PFSK-1 (cell line): ENCODE measurements around the gene TMEM255B.

ENCODE experiments used
- FOXP2 ChIP-seq: optimal IDR thresholded peaks from 2 replicates; pipeline ENCODE3; 2011; ENCODE audit warnings: borderline replicate concordance, control low read depth, inconsistent platforms; ENCODE audit not compliant: insufficient read depth; ENCODE audit errors: extremely low read length, extremely low read depth
- POLR2AphosphoS5 ChIP-seq: IDR thresholded peaks from 2 replicates; pipeline ENCODE4 v1.6.1; 2012; ENCODE audit warnings: low read depth, mild to moderate bottlenecking, control low read depth, low read length, moderate library complexity
- SIN3A ChIP-seq: IDR thresholded peaks from 2 replicates; pipeline ENCODE4 v1.6.1; 2012; ENCODE audit warnings: mild to moderate bottlenecking, low read length, moderate library complexity, borderline replicate concordance; ENCODE audit not compliant: insufficient read depth
- TAF1 ChIP-seq: IDR thresholded peaks from 2 replicates; pipeline ENCODE4 v1.6.1; 2012; ENCODE audit warnings: low read length, control low read depth, borderline replicate concordance; ENCODE audit not compliant: insufficient read depth
- TF ChIP-seq, protein P1 (sequence below), 2 experiments: IDR thresholded peaks; 2 replicates each; pipeline versions ENCODE4 v1.6.1 to v1.8.0; 2011 to 2012; ENCODE audit warnings: low read depth in 2 of 2, low read length in 2 of 2, control low read depth in 1 of 2, inconsistent platforms in 1 of 2, mild to moderate bottlenecking in 1 of 2, moderate library complexity in 1 of 2; ENCODE audit not compliant: insufficient read depth in 1 of 2

DNA sequence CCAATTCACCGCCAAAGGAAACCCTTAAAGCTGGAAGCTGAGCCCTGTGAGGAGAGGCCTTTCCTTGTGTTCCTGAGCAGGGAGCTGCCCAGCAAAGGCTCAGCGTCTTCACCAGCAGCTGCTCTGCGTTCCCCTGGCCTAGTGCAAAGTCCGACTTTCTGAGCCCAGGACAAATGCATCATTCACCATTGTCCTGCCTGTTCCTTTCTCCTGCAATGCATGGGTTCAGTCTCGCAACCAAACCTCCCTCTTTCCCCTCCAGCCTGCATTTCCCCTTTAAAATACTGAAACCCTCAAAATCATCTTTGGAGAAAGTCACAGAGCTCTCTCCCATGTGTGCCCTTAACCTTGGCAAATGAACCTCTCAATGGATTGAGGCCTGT lies 12.9 kb upstream of the TMEM255B start:
- TF ChIP-seq SIN3A, result no peak
- TF ChIP-seq POLR2AphosphoS5, result no peak
- TF ChIP-seq, protein P1, sequence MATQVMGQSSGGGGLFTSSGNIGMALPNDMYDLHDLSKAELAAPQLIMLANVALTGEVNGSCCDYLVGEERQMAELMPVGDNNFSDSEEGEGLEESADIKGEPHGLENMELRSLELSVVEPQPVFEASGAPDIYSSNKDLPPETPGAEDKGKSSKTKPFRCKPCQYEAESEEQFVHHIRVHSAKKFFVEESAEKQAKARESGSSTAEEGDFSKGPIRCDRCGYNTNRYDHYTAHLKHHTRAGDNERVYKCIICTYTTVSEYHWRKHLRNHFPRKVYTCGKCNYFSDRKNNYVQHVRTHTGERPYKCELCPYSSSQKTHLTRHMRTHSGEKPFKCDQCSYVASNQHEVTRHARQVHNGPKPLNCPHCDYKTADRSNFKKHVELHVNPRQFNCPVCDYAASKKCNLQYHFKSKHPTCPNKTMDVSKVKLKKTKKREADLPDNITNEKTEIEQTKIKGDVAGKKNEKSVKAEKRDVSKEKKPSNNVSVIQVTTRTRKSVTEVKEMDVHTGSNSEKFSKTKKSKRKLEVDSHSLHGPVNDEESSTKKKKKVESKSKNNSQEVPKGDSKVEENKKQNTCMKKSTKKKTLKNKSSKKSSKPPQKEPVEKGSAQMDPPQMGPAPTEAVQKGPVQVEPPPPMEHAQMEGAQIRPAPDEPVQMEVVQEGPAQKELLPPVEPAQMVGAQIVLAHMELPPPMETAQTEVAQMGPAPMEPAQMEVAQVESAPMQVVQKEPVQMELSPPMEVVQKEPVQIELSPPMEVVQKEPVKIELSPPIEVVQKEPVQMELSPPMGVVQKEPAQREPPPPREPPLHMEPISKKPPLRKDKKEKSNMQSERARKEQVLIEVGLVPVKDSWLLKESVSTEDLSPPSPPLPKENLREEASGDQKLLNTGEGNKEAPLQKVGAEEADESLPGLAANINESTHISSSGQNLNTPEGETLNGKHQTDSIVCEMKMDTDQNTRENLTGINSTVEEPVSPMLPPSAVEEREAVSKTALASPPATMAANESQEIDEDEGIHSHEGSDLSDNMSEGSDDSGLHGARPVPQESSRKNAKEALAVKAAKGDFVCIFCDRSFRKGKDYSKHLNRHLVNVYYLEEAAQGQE (IDR thresholded peaks at IDR 0.05; ENCODE audit: insufficient read depth in 1 of 2, low read depth in 2 of 2, low read length in 2 of 2), result no peak
- no peak for TF ChIP-seq TAF1
- TF ChIP-seq FOXP2, result no peak
